Raji (cell line): Measurements from ENCODE around the gene APCDD1.

Source experiments
- POLR2A ChIP-seq: IDR thresholded peaks from 2 replicates; pipeline ENCODE4 v1.6.1; 2011; ENCODE audit warnings: low read depth, low read length, control low read depth; ENCODE audit not compliant: insufficient read depth

APCDD1 gene

GRCh38 chr18:10471574-10471973, 17.1 kb downstream of the APCDD1 start:
- no peak for TF ChIP-seq POLR2A

- no peak for TF ChIP-seq POLR2A
Measured at GRCh38 chr18:10473132-10473531, 18.7 kb downstream of the APCDD1 start.

DNA sequence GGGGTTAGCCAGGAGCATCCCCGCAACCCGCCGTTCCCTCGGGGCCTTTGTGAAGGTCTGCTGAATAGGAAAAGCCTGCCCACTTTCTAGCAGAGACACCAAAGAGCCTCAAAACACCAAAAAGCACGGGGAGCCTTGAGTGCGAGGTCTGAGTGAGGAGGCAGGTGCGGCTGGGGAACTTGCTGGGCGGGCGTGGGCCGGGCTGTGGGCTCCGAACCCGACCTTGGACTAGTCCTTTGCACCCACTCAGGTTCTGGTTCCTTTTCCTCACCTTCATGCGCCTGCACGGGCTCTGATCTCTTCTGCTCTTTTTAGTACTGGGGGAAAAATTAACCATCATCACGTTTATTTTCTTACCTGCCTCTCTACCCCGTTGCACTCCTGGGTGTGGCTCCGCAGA, 19.9 kb downstream of the APCDD1 start:
- no peak for TF ChIP-seq POLR2A

DNA sequence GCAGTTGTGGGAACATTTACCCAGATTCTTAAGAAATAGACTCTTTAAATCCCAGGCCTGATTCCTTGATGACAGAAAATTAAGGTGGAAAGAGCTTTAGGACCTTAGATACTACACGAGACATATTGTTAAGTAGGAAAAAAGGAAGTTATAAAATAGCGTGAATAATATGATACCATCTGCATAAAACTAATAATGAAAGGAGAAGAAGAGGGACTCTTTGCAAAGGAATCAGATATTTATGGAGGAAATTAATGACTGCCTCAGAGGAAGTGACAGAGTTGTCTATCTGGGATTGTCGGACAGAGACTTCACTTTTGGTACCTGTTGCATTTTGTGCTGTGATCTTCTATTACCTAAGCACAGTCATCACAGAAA, 20.8 kb downstream of the APCDD1 start:
- TF ChIP-seq POLR2A, result no peak

GRCh38 chr18:10475654-10476291, 21.3 kb downstream of the APCDD1 start:
- no peak for TF ChIP-seq POLR2A

DNA sequence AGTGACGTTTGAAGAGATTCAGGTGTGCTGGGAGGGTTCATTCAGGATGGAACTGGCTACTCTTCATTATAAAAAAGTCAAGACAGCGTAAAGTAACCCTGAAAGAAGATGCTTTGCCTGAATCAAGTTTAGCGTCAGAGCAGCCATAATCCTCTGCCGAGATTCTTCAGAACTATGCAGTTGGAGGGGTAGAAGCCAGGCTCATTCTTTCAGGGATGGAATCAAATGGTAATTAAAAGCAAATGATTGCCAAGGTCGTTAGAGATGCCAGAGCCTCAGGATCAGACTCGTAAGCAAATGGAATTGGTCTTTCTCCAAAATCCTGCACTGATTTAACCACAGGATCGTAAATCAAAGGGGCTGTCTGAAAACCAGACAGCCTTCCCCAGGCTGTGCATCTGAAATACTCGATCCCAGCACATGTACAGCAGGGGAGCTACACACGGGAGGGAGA, 21.9 kb downstream of the APCDD1 start:
- TF ChIP-seq POLR2A, result no peak

GRCh38 chr18:10477121-10477862, 22.9 kb downstream of the APCDD1 start:
- TF ChIP-seq POLR2A, result no peak

DNA sequence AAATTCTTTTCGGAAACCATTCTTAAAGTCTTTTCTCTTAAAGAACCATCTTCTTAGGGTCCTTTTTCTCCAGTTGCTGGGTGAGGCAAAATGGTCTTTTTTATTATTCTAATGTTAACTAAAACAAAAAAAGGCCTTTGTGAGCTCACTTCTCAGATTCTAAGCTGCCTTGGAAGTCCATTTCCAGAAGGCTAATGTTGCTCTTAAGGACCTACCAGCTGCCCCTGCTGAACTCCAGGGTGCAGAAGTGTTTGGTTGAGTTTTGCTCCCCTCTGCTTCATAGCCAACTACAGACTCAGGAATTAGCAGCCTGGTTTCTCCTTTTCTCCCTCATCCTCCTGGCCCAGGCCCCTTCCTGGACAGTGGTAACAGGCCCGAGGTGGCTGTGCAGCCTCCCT, 23.4 kb downstream of the APCDD1 start:
- no peak for TF ChIP-seq POLR2A

DNA sequence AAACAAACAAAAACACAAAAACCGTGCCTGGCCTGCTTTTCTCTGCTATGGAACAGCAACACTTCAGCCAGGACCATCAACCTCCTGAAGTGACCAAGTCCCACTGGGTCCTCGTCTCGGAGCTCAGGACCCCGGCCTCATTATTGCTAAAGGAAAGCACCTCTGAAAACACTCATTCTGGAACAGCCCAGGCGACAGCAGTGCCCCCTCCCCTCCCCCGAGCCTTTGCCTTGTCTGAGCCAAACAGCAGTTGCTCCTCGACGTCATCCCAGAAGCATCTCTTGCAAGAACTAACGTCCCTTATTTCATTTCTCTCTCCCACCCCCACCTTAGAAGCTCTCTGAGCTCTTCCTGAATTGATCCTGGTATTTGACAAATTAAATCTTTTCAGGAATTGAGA, 27.4 kb downstream of the APCDD1 start:
- no peak for TF ChIP-seq POLR2A

DNA sequence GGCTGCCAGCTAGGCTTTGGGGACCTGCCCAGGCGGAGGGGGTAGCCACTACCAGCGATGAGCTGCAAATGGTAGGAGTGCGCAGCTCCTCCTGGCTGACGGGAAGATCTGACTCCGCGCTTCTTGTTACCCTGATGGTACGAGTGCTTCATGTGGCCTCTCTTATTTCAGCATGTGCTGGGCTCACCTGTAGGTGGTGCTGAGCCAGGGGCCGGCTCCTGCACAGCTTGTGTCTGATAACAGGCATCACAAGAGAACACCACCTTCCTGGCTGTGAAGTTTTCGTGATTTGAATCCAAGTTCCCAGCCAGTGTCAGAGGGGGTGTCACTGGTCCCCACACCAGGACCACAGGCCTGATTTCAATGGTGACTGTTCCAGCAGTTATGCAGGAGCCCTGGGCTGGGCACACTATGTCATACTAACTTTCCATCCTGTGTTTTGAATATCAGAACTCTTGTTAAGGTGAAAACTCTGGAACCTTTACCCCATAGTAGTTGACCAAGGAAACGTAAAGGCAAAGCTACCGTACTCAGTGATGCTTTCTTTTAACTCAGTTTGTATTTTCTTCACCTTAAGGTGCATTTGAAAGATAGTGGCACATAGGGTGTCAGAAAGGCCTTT, 28.0 kb downstream of the APCDD1 start:
- no peak for TF ChIP-seq POLR2A

- TF ChIP-seq POLR2A, result no peak
Measured at GRCh38 chr18:10482985-10483949, 28.8 kb downstream of the APCDD1 start.

DNA sequence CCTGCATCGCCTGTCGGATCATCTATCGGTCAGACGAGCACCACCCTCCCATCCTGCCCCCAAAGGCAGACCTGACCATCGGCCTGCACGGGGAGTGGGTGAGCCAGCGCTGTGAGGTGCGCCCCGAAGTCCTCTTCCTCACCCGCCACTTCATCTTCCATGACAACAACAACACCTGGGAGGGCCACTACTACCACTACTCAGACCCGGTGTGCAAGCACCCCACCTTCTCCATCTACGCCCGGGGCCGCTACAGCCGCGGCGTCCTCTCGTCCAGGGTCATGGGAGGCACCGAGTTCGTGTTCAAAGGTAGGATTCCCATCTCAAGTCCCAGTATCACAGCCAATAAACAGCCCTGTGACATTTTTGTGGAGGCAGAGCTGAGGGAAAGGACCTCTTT, 31.0 kb downstream of the APCDD1 start:
- TF ChIP-seq POLR2A, result no peak

DNA sequence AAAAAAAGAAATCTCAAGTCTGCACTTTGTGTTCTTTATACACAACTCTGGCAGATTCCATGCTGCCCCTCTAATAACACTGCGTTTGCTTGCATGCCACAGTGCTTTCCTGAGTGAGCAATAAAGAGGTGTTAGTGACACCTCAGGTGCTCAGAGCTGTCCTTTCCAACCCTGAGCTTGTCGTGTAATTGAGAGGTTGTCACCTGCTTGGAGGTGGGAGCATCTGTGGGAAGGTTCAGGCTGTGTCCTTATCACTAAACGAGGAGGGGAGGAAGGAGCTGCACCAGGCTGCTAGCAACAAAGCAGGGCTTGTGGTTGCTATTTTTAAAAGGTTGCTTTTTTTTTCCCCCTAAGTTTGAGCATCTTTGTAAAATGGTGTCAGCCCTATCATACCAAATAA, 31.9 kb downstream of the APCDD1 start:
- no peak for TF ChIP-seq POLR2A

- no peak for TF ChIP-seq POLR2A
Measured at GRCh38 chr18:10487154-10487553, 32.7 kb downstream of the APCDD1 start.

GRCh38 chr18:10488017-10488416, 33.6 kb downstream of the APCDD1 start:
- no peak for TF ChIP-seq POLR2A
